ENCODE results near the gene IRGQ.
"Not testable (repeated sequence)": the region's sequence is repeated elsewhere in the genome, so short reads cannot be mapped to it uniquely, and the experiment has no call there.

Gene IRGQ

DNA sequence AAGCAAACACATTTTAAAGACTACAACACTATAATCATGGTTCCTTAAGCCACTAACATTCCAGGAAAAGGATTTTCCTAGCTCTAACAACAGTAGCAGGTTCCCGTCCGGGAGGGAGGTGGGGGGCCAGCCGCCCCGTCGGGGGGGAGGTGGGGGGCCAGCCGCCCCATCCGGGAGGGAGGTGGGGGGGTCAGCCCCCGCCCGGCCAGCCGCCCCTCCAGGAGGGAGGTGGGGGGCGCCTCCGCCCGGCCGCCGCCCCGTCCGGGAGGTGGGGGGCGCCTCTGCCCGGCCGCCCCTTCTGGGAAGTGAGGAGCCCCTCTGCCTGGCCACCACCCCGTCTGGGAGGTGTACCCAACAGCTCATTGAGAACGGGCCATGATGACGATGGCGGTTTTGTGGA is 48.0 kb downstream of the IRGQ start:
- FAIRE-seq; DNase-seq (ENCODE audit: insufficient read length, low spot score): not testable (repeated sequence)

DNA sequence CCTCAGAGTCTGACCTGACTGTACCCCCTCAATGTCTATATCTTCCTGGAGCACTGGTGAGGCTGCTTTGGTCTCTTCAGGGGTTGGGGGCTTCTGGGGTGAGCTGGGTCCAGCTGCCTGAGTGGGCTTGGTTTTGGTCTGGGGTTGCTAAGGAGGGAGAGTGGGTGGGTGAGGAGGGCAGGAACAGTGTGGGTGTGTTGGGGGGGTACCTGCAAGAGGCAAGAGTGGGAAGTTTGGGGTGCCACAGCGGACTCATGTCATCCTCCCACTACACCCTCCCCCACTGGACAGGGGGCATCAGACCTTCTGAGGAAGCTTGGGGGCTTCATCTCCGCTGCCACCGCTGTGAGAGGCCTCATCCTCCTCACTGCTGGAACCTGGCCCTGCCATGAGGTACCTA is 49.4 kb downstream of the IRGQ start:
- no peak for DNase-seq (ENCODE audit: insufficient read length, low spot score)
- FAIRE-seq: no peak

DNA sequence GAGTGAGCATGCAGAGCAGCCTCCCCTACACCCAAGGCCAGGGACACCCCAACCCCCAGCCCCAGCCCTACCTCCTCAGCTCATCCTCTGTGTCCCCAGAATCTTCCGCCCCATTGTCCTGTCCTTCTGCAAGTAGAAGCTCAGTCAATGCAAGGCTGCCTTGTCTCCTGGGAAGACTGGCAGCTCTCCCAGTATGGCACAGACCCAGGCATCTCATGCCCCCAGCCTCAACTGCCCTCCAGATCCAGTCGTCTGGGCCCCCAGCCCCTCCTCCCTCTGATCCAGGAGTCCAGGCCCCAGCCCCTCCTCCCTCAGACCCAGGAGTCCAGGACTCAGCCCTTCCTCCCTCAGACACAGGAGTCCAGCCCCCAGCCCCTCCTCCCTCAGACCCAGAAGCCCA is 50.0 kb downstream of the IRGQ start:
- FAIRE-seq (no peak), DNase-seq (ENCODE audit: insufficient read length, low spot score) (no peak)

DNA sequence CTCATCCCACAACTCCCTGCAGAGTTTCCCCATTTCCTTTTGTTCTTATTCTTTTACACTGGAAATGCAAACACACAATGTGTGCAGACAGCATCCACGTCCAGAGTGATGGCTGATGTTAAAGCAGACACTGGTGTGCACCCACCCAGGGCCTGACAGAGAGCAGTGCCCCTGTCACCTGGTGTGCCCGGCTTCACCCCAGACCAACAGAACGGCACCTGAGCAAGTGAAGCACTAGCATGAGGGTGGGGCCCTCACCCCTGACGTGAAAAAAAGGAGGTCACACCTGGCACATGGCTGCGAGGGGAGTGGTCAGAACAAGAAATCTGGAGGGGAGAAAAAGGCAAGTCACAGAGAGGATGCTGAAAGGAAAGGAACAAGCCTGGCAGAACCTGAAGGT is 50.7 kb downstream of the IRGQ start:
- no peak for DNase-seq (ENCODE audit: insufficient read length, low spot score)
- FAIRE-seq: no peak

DNA sequence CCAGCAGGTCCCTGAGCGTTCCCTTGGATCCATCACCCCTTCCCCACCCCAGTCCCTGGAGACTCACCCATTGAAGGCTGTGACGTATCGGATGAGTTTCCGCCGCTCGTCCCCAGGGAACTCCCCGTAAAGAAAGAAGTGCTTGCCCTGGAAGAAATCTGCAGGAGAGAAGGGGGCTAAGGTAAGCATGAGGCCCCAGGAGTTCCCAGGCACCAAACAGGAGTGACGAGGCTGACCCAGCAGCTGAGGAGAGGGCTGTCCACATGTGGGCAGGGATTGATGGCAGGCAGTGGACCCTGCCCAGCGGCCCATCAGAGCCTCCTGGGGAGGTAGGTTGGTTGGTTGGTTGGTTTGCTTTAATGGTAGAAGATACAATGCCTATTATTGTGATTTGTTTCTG is 51.9 kb downstream of the IRGQ start:
- no peak for FAIRE-seq
- no peak for DNase-seq (ENCODE audit: insufficient read length, low spot score)

DNA sequence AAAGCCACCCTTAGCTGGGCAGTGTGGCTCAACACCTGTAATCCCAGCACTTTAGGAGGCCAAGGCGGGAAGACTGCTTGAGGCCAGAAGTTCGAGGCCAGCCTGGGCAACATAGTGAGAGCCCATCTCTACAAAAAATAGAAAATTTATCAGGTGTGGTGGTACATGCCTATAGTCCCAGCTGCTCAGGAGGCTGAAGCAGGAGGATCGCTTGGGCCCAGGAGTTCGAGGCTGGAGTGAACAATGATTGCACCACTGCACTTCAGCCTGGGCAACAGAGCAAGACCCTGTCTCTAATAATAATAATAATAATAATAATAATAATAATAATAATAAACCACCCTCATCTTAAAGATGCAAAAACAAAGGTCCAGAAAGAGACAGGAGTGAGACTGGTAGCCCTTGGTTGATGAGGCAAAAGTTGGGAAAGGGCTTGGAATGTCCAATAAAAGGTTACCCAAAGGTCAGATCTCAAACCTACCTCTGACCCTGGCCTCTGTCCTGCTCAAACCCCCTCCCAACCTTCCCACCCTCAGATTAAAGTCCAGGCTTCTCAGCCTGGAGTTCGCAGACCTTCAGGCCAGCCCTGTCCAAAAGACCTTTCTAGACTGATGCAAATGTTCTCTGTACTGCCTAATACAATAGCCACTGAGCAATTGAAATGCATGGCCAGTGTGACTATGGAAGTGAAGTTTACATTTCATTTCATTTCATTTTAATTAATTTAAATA is 53.8 kb downstream of the IRGQ start:
- FAIRE-seq: no peak
- no peak for DNase-seq (ENCODE audit: insufficient read length, low spot score)

DNA sequence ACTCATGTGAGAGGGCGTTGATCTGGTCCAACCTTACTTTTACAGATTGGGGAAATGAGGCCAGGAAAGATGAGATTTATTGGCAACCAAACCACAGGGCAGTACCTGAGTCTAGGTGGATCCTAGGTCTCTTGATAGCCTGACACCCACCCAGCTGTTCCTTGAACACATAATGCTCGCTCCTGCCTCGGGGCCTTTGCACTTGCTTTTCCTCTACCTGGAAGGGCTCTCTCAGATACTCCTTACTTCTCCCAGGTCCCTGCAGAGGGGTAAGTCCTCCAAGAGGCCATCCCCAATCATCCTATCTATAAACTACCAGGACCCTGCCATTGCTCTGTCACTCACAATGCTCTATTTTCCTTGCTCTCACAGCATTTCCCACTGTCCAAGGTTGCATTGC is 55.6 kb downstream of the IRGQ start:
- DNase-seq (ENCODE audit: insufficient read length, low spot score) (no peak), FAIRE-seq (no peak)

DNA sequence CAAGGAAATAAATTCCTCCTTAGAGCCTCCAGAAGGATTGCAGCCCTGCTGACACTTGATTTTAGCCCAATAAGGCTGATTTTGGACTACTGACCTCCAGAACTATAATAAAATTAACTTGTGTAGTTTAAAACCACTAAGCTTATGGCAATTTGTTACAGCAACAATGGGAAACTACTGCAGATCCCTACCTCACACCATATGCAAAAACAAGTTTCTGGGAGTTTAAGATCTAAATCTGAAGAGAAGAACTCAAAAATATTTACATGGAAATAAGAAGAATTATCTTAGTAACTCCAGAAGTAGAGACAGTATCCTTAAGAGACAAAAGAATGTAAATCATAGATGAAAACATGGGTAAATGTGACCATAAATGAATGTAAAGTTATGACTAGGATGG is 57.0 kb downstream of the IRGQ start:
- DNase-seq (ENCODE audit: insufficient read length, low spot score) (no peak), FAIRE-seq (no peak)

DNA sequence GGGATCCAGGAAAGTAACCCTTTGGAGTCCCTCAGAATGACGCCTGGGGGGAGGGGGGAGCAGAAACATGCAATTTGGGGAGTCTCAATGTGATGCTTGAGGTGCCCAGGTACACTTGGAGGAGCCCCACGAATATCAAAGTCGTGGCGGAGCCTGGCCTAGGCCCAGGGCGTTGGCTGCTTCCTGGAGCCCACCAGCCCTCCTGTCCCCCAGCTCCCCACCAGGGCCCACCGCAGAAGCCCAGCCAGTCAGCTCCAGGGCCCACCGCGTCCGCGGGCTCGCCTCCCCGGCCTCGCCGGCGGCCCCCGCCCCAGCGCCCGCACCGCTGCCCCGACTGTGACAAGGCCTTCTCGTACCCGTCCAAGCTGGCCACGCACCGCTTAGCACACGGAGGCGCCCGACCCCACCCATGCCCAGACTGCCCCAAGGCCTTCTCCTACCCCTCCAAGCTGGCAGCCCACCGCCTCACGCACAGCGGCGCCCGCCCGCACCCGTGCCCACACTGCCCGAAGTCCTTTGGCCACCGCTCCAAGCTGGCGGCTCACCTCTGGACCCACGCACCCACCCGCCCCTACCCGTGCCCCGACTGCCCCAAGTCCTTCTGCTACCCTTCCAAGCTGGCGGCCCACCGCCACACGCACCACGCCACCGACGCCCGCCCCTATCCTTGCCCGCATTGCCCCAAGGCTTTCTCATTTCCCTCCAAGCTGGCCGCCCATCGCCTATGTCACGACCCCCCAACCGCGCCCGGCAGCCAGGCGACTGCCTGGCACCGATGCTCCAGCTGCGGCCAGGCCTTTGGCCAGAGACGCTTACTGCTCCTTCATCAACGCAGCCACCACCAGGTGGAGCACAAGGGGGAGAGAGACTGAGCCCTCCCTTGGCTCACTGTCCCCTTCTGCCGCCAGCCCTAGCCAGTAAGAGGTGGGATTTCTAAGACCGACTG is 60.8 kb downstream of the IRGQ start:
- no peak for DNase-seq (ENCODE audit: insufficient read length, low spot score)
- FAIRE-seq: no peak

All from HTR-8/SVneo (cell line).